Stomach (tissue), 19 donors: ENCODE measurements around the gene LINC01488. TPM values are rescaled to one million over a fixed set of nuclear protein-coding genes. Genes with fewer than 3 reads are reported as not detected.

ENCODE experiments used
- DNase-seq, 2 donors: peaks; one replicate each; pipeline versions ENCODE4 v3.0.0 to v3.0.0-alpha.2; 2013 to 2019
- H3K27ac ChIP-seq, 5 donors: fragments of 200-600 bp in 4 of 5; sonication (generic) in 4 of 5; one replicate each; pipeline ENCODE4 v1.5.1; 2013 to 2019; ENCODE audit warnings: mild to moderate bottlenecking in 1 of 5, moderate library complexity in 1 of 5
- H3K27me3 ChIP-seq, 3 donors: fragments of 200-600 bp; sonication (generic); one replicate each; pipeline ENCODE4 v1.5.1; 2017 to 2019; ENCODE audit warnings: mixed run types in 1 of 3
- H3K36me3 ChIP-seq, 4 donors: fragments of 200-600 bp; sonication (generic); 1 replicate in 3 of 4; 2 replicates in 1 of 4; pipeline ENCODE4 v1.5.1; 2016 to 2019
- H3K4me1 ChIP-seq, 4 donors: fragments of 200-600 bp; sonication (generic); one replicate each; pipeline ENCODE4 v1.5.1; 2016 to 2019
- H3K4me3 ChIP-seq, 4 donors: fragments of 200-600 bp; sonication (generic) in 3 of 4; one replicate each; pipeline ENCODE4 v1.5.1; 2016 to 2019; ENCODE audit warnings: mild to moderate bottlenecking in 1 of 4
- H3K9me3 ChIP-seq, 4 donors: fragments of 200-600 bp; sonication (generic); one replicate each; pipeline ENCODE4 v1.5.1; 2016 to 2019
- EP300 ChIP-seq: sonication (generic); formaldehyde crosslinking; IDR thresholded peaks from one replicate; pipeline ENCODE4 v1.6.1; 2017; ENCODE audit warnings: antibody characterized with exemption
- POLR2A ChIP-seq, 4 donors: fragments of 450-650 bp; IDR thresholded peaks; one replicate each; pipeline ENCODE4 v1.6.1; 2016; ENCODE audit warnings: antibody characterized with exemption in 4 of 4, control low read depth in 2 of 4, mild to moderate bottlenecking in 1 of 4, moderate library complexity in 1 of 4
- POLR2AphosphoS5 ChIP-seq, 3 donors: sonication (generic); formaldehyde crosslinking; IDR thresholded peaks; one replicate each; pipeline ENCODE4 v1.6.1; 2016; ENCODE audit warnings: antibody characterized with exemption in 3 of 3
- WGBS, 5 donors: extraction: QIAGEN DNeasy Blood & Tissue Kit in 3 of 5; methylation state at CpG; one replicate each; pipeline versions ENCODE4 v1.1.5 to v1.1.7; 2013 to 2018; 5-methylcytosine and 5-hydroxymethylcytosine counted together
- intact Hi-C: fragments of 100-400 bp; cut with DNase I; formaldehyde crosslinking; loops from one replicate; pipeline ENCODE4 v1.15.1; 2023; ENCODE audit warnings: low total_unique reads
- long read RNA-seq, 10 donors: transcript quantifications; one replicate each; lab custom pipeline, GENCODE V29; 2026
- polyA plus RNA-seq, 3 donors: library from polyadenylated mRNA; stranded (reverse); fragments of 200-250 nt; gene quantifications; one replicate each; pipeline ENCODE4 v1.2.3, GENCODE V29; 2013
- total RNA-seq, 5 donors: library from RNA; depleted of rRNA; stranded (reverse); fragments of >200 nt; gene quantifications; one replicate each; pipeline versions ENCODE4 v1.1.0 to v1.2.3, GENCODE V29; 2014 to 2016
- TF ChIP-seq, protein P1 (sequence below), 7 experiments: fragments of 450-650 bp in 4 of 7; fragments of 200-600 bp in 3 of 7; sonication (generic) in 3 of 7; IDR thresholded peaks; one replicate each; pipeline ENCODE4 v1.5.1; 2016 to 2019; ENCODE audit warnings: antibody characterized with exemption in 7 of 7, control low read depth in 2 of 7, mild to moderate bottlenecking in 1 of 7
- donor health status: healthy with polysubstance abuse.
- donor health status: Bipolar disorder and iron deficiency.
- donor health status: healthy.

The LINC01488 gene
- total RNA-seq (not detected), polyA plus RNA-seq (not detected)
- long read RNA-seq, donor 1 = 0 reads
- long read RNA-seq, donor 2 = 0 reads
- long read RNA-seq, donor 3 = 0 reads
- long read RNA-seq, donor 4 = 0 reads
- long read RNA-seq, donor 5 = 0 reads
- long read RNA-seq, donor 6 = 0 reads
- long read RNA-seq, donor 7 = 0 reads
- long read RNA-seq, donor 8 = 0 reads
- long read RNA-seq, donor 9 = 0 reads
- long read RNA-seq, donor 10 = 0 reads

DNA sequence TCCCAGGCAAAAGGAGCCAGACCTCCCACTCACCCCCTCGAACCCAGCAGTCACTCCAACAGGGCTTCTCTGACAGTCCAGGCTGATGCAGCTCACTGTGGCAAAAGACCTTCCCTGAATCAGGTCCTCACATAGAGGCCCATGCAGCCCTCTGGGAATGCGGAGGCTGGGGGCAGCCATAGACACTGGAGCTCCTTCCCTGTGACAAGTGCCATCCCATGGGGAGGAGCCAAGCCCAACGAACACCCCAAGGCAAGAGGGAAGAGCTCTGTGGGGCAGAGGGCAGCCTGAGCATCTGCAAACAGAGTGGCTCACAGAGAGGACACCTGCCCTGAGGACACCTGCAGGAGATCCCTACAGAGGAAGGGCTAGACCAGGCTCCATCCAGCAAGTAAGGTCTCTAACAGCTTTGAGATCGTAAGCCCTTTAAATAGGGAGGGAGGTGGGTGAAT lies at the start of gene LINC01488:
Gene LINC01488 (plus strand): TSS at position 271 of the 452 bp plus-strand sequence.
- 71 to 80% (median 76%) methylated on average over 3 to 4 of the region's 4 CpGs for WGBS, 5 donors
- TF ChIP-seq POLR2AphosphoS5 (IDR thresholded peaks at IDR 0.05) = no peak
- TF ChIP-seq EP300 = no peak
- no peak for TF ChIP-seq POLR2A (IDR thresholded peaks at IDR 0.05)
- TF ChIP-seq, protein P1, sequence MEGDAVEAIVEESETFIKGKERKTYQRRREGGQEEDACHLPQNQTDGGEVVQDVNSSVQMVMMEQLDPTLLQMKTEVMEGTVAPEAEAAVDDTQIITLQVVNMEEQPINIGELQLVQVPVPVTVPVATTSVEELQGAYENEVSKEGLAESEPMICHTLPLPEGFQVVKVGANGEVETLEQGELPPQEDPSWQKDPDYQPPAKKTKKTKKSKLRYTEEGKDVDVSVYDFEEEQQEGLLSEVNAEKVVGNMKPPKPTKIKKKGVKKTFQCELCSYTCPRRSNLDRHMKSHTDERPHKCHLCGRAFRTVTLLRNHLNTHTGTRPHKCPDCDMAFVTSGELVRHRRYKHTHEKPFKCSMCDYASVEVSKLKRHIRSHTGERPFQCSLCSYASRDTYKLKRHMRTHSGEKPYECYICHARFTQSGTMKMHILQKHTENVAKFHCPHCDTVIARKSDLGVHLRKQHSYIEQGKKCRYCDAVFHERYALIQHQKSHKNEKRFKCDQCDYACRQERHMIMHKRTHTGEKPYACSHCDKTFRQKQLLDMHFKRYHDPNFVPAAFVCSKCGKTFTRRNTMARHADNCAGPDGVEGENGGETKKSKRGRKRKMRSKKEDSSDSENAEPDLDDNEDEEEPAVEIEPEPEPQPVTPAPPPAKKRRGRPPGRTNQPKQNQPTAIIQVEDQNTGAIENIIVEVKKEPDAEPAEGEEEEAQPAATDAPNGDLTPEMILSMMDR (IDR thresholded peaks at IDR 0.05) = no peak
- no peak for DNase-seq
- Histone ChIP-seq H3K9me3 (no peaks in the 10 kb centered on the region), H3K36me3 (no peaks in the 10 kb centered on the region), H3K4me3 (no peak within 1 kb of the TSS), H3K27ac (no peak within 1 kb of the TSS), H3K27me3 (no peaks in the 10 kb centered on the region), H3K4me1 (peaks cover 6 to 17% (median 9%) of the 10 kb centered on the region in 4 donors)
- intact Hi-C loops = no loop called here

DNA sequence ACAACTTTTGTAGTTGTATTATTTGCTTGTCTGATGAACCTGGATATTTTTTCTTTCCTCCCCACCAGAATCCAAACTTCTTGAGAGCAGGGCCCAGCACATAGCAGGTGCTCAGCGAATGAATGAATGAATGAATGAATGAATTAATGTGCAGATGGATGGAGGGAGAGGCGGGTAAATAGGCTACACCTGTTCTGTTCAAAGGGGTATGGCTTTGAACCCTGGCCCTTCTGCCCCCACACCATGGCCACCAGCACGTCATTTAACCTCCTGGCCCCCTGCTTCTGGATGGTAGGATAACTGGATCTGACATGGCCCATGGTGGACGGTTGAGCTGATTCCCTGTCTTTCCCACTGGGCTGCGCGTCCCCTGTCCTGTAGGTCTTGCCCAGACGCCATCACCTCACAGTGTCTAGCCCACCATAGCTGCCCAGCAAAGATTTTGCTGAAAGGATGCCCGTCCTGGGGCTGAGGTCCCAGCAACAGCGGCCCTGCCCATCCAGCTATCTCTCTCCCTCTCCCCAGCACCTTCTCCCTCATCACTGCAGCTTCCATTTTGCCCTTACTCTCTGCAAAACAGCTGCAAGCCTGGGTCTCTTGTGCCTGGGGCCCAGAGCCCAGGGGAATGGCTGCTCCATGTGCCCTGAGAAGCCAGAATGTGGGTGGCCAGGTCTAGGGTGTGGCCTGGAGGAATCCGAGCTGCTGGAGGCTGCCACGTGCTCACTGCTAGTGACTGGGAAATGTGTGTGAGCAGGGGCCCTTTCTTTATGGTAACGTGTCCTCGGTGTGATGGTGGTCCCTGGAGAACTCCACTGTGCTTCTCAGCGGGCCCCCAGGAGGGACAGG lies 49.3 kb upstream of the LINC01488 start:
- H3K4me3 ChIP-seq = no peak overlapping the region
- DNase-seq = no peak
- no peaks in the 10 kb centered on the region for H3K9me3 ChIP-seq
- H3K4me1 ChIP-seq = peaks cover 0 to 8% (median 0%) of the 10 kb centered on the region in 4 donors
- H3K36me3 ChIP-seq = no peaks in the 10 kb centered on the region
- intact Hi-C loops = no loop called here
- no peak overlapping the region for H3K27ac ChIP-seq
- H3K27me3 ChIP-seq = peaks cover 0 to 24% (median 0%) of the 10 kb centered on the region in 3 donors
- WGBS, 5 donors = 75 to 85% (median 84%) methylated on average over 14 of the region's 14 CpGs
- TF ChIP-seq POLR2A (IDR thresholded peaks at IDR 0.05) (no peak), POLR2AphosphoS5 (IDR thresholded peaks at IDR 0.05) (no peak), EP300 (no peak)
- TF ChIP-seq, protein P1 (IDR thresholded peaks at IDR 0.05) = no peak

GRCh38 chr11:69433741-69434140 lies 47.7 kb upstream of the LINC01488 start:
- WGBS, 5 donors = 62 to 96% (median 95%) methylated on average over 7 of the region's 7 CpGs
- no peak overlapping the region for H3K4me3 ChIP-seq
- peaks cover 0 to 16% (median 0%) of the 10 kb centered on the region in 3 donors for H3K27me3 ChIP-seq
- DNase-seq = no peak
- H3K27ac ChIP-seq = no peak overlapping the region
- intact Hi-C loops = no loop called here
- no peaks in the 10 kb centered on the region for H3K36me3 ChIP-seq
- H3K4me1 ChIP-seq = peaks cover 0 to 8% (median 0%) of the 10 kb centered on the region in 4 donors
- no peak for TF ChIP-seq POLR2A (IDR thresholded peaks at IDR 0.05)
- TF ChIP-seq, protein P1 (IDR thresholded peaks at IDR 0.05) = no peak
- no peak for TF ChIP-seq POLR2AphosphoS5 (IDR thresholded peaks at IDR 0.05)
- H3K9me3 ChIP-seq = no peaks in the 10 kb centered on the region

- TF ChIP-seq POLR2A (IDR thresholded peaks at IDR 0.05) = no peak
- TF ChIP-seq, protein P1 (IDR thresholded peaks at IDR 0.05) = no peak
- no peak for DNase-seq
- H3K36me3 ChIP-seq = no peaks in the 10 kb centered on the region
- no peak overlapping the region for H3K27ac ChIP-seq
- WGBS, 5 donors = 64 to 88% (median 83%) methylated on average over 9 to 11 of the region's 11 CpGs
- intact Hi-C loops = no loop called here
- peaks cover 0 to 8% (median 0%) of the 10 kb centered on the region in 4 donors for H3K4me1 ChIP-seq
- no peak overlapping the region for H3K4me3 ChIP-seq
- H3K27me3 ChIP-seq = peaks cover 0 to 11% (median 0%) of the 10 kb centered on the region in 3 donors
- no peaks in the 10 kb centered on the region for H3K9me3 ChIP-seq
These were observed 47.0 kb upstream of the LINC01488 start for GRCh38 chr11:69434471-69434931.
